GM15510 (cell line): ENCODE measurements around the gene MAP3K1.

Experiments used
- POLR2A ChIP-seq: IDR thresholded peaks from 3 replicates; pipeline ENCODE4 v1.6.1; 2011; ENCODE audit warnings: borderline replicate concordance; ENCODE audit not compliant: insufficient read length; ENCODE audit errors: extremely low read depth

MAP3K1 gene

DNA sequence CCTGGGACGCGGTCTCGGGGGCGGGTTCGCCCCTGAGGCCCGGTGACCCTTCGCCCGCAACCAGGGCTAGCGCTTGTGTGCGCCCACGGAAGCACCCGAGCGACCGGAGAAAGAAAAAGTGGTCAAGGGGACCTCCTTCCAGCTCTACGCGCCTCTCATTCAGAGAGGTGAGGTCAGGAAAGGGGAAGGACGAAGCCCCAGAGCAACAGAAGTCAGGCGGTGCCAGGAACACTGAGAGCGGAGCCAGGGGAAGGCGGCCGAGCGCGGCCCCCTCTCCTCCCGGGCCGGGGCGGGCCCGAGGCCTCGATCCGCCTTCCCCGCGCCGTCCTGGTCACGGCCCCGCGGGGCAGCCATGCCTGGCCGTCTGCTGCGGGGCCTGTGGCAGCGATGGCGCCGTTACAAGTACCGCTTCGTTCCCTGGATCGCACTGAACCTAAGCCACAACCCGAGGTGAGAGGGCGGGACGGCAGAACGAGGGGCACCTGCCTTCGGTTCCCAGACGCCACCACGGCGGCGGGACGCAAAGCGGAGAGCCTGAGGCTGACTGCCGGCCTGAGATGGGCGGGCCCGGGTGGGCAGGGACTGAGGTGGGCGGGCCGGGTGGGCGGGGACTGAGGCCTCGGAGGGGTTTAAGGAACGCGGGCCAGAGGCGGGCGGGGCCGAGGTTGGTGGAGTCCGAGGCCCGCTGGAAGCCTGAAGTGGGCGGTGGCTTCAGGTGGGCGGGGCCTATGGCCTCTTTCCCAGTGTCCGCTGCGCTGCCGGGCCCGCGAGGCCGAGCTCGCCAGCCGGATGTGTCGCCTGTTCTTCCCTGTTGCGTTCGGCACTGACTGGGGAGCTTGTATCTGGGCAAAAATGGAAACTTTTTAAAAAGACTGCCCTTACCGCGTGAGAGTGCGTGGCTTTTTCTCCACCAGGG, 94.2 kb downstream of the MAP3K1 start, which contains the start of gene SETD9:
TSS of gene SETD9 (plus strand) at position 303 of the 916 bp plus-strand sequence. CDS start at position 353, 50 bp downstream.
- TF ChIP-seq POLR2A, result peak; percentile 97

DNA sequence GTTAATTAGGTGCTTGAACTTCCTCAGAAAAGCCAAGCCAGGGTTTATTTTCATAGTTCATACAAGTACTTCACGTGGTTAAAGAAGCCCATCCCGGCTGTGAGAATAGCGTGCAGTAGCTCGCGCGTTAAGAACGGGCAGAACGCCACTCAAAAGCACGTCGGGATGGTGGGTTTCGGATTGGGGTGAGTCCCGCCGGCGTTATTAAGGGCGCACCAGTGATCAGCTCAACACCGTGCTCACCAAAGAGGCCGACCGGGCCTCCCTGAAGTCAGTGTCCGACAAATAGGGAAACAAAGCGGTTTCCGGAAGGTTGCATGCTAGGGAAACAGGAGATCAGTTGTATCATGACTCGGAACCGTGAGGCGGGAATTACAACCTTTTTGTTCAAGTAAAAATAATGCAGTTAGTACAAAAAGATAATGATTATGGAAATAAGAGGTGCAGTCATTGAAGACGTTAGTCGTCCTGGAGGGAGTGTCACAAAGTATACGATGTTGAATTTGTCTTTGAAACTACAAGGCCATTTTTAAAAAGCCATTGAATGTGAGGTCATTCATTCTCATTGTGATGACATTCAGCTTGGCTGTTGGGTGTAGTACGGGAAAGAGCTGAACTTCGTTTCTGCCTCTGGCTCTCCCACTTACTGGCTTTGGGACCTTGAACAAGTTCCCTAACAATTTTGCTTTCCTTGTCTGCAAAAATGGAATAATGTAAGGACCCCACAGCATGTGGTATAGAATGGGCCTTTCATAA, 95.0 kb downstream of the MAP3K1 start:
- TF ChIP-seq POLR2A, result no peak

DNA sequence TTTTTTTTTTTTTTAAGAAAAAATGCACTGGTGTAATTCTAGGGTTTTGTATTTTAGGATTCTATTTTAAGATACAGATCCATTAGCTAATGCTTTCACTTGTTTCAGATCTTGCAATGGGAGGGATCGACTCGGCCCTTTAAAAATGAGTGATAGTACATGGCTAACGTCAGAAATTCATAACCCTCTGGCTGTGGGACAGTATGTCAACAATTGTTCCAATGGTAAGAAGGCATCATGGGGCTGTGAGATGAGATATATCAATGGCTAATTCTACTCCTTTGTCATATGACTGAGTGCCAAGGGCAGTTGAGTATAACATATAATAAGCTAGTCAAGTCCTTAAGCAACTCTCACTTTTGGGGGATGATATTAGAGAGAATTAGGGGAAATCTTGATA, 98.4 kb downstream of the MAP3K1 start:
- no peak for TF ChIP-seq POLR2A

- no peak for TF ChIP-seq POLR2A
Measured at GRCh38 chr5:56914678-56915077, 99.3 kb downstream of the MAP3K1 start.

DNA sequence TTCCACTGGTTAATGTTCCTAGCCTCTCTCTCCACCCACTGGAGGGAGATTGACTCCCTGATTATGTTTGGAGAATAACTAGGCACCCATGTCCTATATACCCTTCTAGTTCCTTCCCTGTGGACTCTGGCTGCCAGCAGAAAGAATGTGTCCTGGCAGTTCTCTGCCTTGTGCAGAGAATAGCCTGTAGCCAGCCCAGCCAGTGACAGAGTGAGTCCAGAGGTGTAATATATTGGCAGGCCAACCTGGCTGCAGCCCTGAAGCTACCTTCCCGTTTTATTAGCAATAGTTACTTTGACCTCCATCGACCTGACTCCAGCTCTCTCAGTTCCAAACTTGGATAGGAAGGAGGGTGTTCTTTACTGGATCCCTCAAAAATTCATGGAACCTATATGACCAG, 102.2 kb downstream of the MAP3K1 start:
- TF ChIP-seq POLR2A, result no peak

- TF ChIP-seq POLR2A, result no peak
Measured at GRCh38 chr5:56918054-56918453, 102.7 kb downstream of the MAP3K1 start.

DNA sequence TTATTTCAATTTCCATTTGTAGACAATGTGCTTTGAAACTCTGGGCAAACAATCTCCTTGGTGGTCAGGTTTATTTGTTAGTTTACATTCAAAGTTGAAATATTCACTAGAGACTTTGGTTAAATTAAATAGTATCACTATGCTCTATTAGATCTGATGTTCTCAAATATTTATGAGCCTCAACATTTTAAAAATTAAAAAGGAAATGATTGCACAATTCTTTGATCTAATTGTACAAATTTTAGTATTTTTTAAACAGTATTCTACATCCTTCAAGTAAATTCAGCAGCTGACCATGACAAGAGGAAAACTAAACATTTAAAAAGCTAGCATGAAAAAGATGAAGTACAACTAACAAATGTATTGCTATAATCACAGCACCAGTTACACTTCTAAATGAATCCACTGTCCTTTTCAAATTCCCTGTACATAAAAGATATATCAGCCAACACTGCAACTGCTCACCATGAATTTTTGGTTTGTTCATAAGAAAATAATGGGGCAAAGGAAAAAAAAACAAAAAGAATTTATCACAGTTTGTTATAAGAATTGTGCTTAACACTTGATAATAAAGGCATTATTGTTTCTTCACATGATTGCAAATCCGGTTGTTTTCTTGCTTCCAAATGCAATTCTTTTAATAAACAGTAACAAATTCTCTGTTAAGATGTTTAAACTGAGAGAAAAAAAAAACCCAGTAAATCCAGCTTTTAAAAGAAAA, 104.8 kb downstream of the MAP3K1 start:
- no peak for TF ChIP-seq POLR2A

DNA sequence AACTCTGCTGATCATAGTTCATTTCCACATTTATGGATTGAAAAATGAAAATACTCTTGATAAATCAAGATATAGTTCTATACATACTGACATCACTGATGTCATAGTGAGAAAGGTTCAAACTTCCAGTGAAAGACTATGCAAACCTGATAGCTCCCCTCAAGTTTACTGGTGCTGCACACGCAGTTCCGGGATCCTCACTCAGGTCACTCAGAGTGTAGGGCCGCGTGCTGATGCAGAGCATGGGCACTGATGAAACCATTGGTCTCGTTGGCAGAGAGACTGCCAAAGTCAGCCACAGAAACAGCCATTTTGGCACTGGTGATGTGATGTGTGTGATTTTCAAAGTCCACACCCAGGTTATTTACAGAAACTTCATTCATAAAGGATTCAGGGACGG, 107.6 kb downstream of the MAP3K1 start:
- TF ChIP-seq POLR2A, result no peak

- TF ChIP-seq POLR2A, result no peak
Measured at GRCh38 chr5:56934325-56934724, 119.0 kb downstream of the MAP3K1 start.

GRCh38 chr5:56938858-56939257, 123.5 kb downstream of the MAP3K1 start:
- no peak for TF ChIP-seq POLR2A

GRCh38 chr5:56941981-56942380, 126.6 kb downstream of the MAP3K1 start:
- no peak for TF ChIP-seq POLR2A
